Stimulated activated naive CD8-positive, alpha-beta T cell treated with anti-CD3 and anti-CD28 coated beads, Interleukin-15, Interleukin-2, amounts not matched to agents 100 ng/mL and 50 ng/mL, for 24 hours (primary cell): ENCODE measurements around the gene HLA-DPB1.

Experiments used
- H3K27ac Mint-ChIP-seq: one replicate; pipeline ENCODE4 v1.8.0; 2021; ENCODE audit warnings: mild to moderate bottlenecking, mixed read lengths
- H3K27me3 Mint-ChIP-seq: one replicate; pipeline ENCODE4 v1.8.0; 2021; ENCODE audit warnings: mixed read lengths
- H3K36me3 Mint-ChIP-seq: one replicate; pipeline ENCODE4 v1.8.0; 2021; ENCODE audit warnings: low read depth, mixed read lengths
- H3K4me1 Mint-ChIP-seq: one replicate; pipeline ENCODE4 v1.8.0; 2021; ENCODE audit warnings: low read depth, mixed read lengths
- H3K4me3 Mint-ChIP-seq: one replicate; pipeline ENCODE4 v1.8.0; 2021; ENCODE audit warnings: mild to moderate bottlenecking, mixed read lengths
- H3K9me3 Mint-ChIP-seq: one replicate; pipeline ENCODE4 v1.8.0; 2021; ENCODE audit warnings: mixed read lengths

HLA-DPB1 gene

GRCh38 chr6:33105916-33106871, 30.4 kb downstream of the HLA-DPB1 start:
- H3K27me3 Mint-ChIP-seq = peaks cover 51% of the 10 kb centered on the region
- no peak overlapping the region for H3K27ac Mint-ChIP-seq

GRCh38 chr6:33107641-33108040, 31.9 kb downstream of the HLA-DPB1 start:
- Mint-ChIP-seq H3K4me1 (no peaks in the 10 kb centered on the region), H3K27ac (no peak overlapping the region), H3K36me3 (no peaks in the 10 kb centered on the region), H3K27me3 (peaks cover 54% of the 10 kb centered on the region), H3K9me3 (no peaks in the 10 kb centered on the region), H3K4me3 (no peak overlapping the region)

More at GRCh38 chr6:33105916-33106871, 30.4 kb downstream of the HLA-DPB1 start:
- Mint-ChIP-seq H3K4me1 (no peaks in the 10 kb centered on the region), H3K9me3 (peaks cover 11% of the 10 kb centered on the region), H3K36me3 (no peaks in the 10 kb centered on the region), H3K4me3 (no peak overlapping the region)

- H3K4me3 Mint-ChIP-seq = no peak overlapping the region
- H3K27me3 Mint-ChIP-seq = peaks cover 59% of the 10 kb centered on the region
- peaks cover under 1% of the 10 kb centered on the region for H3K4me1 Mint-ChIP-seq
- H3K9me3 Mint-ChIP-seq = no peaks in the 10 kb centered on the region
- H3K36me3 Mint-ChIP-seq = no peaks in the 10 kb centered on the region
- no peak overlapping the region for H3K27ac Mint-ChIP-seq
Measured at GRCh38 chr6:33108307-33108706, 32.5 kb downstream of the HLA-DPB1 start.

- Mint-ChIP-seq H3K4me3 (no peak overlapping the region), H3K4me1 (peaks cover 25% of the 10 kb centered on the region), H3K27me3 (peaks cover 71% of the 10 kb centered on the region), H3K36me3 (no peaks in the 10 kb centered on the region), H3K9me3 (no peaks in the 10 kb centered on the region), H3K27ac (no peak overlapping the region)
Measured at GRCh38 chr6:33112148-33112547, 36.4 kb downstream of the HLA-DPB1 start.

GRCh38 chr6:33113755-33114154, 38.0 kb downstream of the HLA-DPB1 start:
- Mint-ChIP-seq H3K27ac (no peak overlapping the region), H3K4me3 (no peak overlapping the region), H3K4me1 (peaks cover 41% of the 10 kb centered on the region), H3K9me3 (no peaks in the 10 kb centered on the region), H3K36me3 (no peaks in the 10 kb centered on the region), H3K27me3 (peaks cover 70% of the 10 kb centered on the region)

- no peak overlapping the region for H3K27ac Mint-ChIP-seq
- H3K36me3 Mint-ChIP-seq = no peaks in the 10 kb centered on the region
- H3K9me3 Mint-ChIP-seq = no peaks in the 10 kb centered on the region
- no peak overlapping the region for H3K4me3 Mint-ChIP-seq
- H3K27me3 Mint-ChIP-seq = peaks cover 67% of the 10 kb centered on the region
- H3K4me1 Mint-ChIP-seq = peaks cover 41% of the 10 kb centered on the region
Measured at GRCh38 chr6:33114406-33114805, 38.6 kb downstream of the HLA-DPB1 start.

- peaks cover 60% of the 10 kb centered on the region for H3K27me3 Mint-ChIP-seq
- H3K4me3 Mint-ChIP-seq = no peak overlapping the region
- no peaks in the 10 kb centered on the region for H3K9me3 Mint-ChIP-seq
- H3K36me3 Mint-ChIP-seq = no peaks in the 10 kb centered on the region
- H3K4me1 Mint-ChIP-seq = peaks cover 41% of the 10 kb centered on the region
- no peak overlapping the region for H3K27ac Mint-ChIP-seq
Measured at GRCh38 chr6:33116417-33116816, 40.6 kb downstream of the HLA-DPB1 start.

- Mint-ChIP-seq H3K4me1 (peaks cover 41% of the 10 kb centered on the region), H3K27me3 (peaks cover 57% of the 10 kb centered on the region), H3K4me3 (peak overlapping the region; percentile 41), H3K27ac (no peak overlapping the region), H3K9me3 (no peaks in the 10 kb centered on the region), H3K36me3 (no peaks in the 10 kb centered on the region)
Measured at GRCh38 chr6:33116841-33117711, 41.3 kb downstream of the HLA-DPB1 start.

GRCh38 chr6:33117811-33118277, 42.1 kb downstream of the HLA-DPB1 start:
- H3K36me3 Mint-ChIP-seq = no peaks in the 10 kb centered on the region
- H3K9me3 Mint-ChIP-seq = no peaks in the 10 kb centered on the region
- peak overlapping the region; percentile 41 for H3K4me3 Mint-ChIP-seq
- peaks cover 52% of the 10 kb centered on the region for H3K27me3 Mint-ChIP-seq
- peaks cover 41% of the 10 kb centered on the region for H3K4me1 Mint-ChIP-seq
- no peak overlapping the region for H3K27ac Mint-ChIP-seq

GRCh38 chr6:33118525-33119123, 42.8 kb downstream of the HLA-DPB1 start:
- peaks cover 46% of the 10 kb centered on the region for H3K27me3 Mint-ChIP-seq
- no peak overlapping the region for H3K4me3 Mint-ChIP-seq
- H3K36me3 Mint-ChIP-seq = no peaks in the 10 kb centered on the region
- H3K9me3 Mint-ChIP-seq = peaks cover under 1% of the 10 kb centered on the region
- peaks cover 37% of the 10 kb centered on the region for H3K4me1 Mint-ChIP-seq
- no peak overlapping the region for H3K27ac Mint-ChIP-seq

- Mint-ChIP-seq H3K9me3 (peaks cover 4% of the 10 kb centered on the region), H3K27ac (no peak overlapping the region), H3K4me3 (no peak overlapping the region), H3K36me3 (no peaks in the 10 kb centered on the region), H3K4me1 (peaks cover 28% of the 10 kb centered on the region), H3K27me3 (peaks cover 36% of the 10 kb centered on the region)
Measured at GRCh38 chr6:33120001-33120400, 44.2 kb downstream of the HLA-DPB1 start.

- Mint-ChIP-seq H3K36me3 (no peaks in the 10 kb centered on the region), H3K4me1 (peaks cover 5% of the 10 kb centered on the region), H3K9me3 (peaks cover 4% of the 10 kb centered on the region), H3K27ac (no peak overlapping the region), H3K4me3 (no peak overlapping the region), H3K27me3 (peaks cover 14% of the 10 kb centered on the region)
Measured at GRCh38 chr6:33123181-33123580, 47.4 kb downstream of the HLA-DPB1 start.

GRCh38 chr6:33123732-33124524, 48.1 kb downstream of the HLA-DPB1 start:
- peaks cover 14% of the 10 kb centered on the region for H3K27me3 Mint-ChIP-seq
- H3K9me3 Mint-ChIP-seq = peaks cover 4% of the 10 kb centered on the region
- H3K4me3 Mint-ChIP-seq = no peak overlapping the region
- no peaks in the 10 kb centered on the region for H3K36me3 Mint-ChIP-seq
- H3K27ac Mint-ChIP-seq = no peak overlapping the region
- H3K4me1 Mint-ChIP-seq = no peaks in the 10 kb centered on the region

- Mint-ChIP-seq H3K9me3 (peaks cover 4% of the 10 kb centered on the region), H3K27me3 (peaks cover 12% of the 10 kb centered on the region), H3K36me3 (no peaks in the 10 kb centered on the region), H3K4me1 (no peaks in the 10 kb centered on the region), H3K27ac (no peak overlapping the region), H3K4me3 (no peak overlapping the region)
Measured at GRCh38 chr6:33124525-33124901, 48.7 kb downstream of the HLA-DPB1 start.
